ENCODE measurements around the gene CXCL1.

The CXCL1 gene

DNA sequence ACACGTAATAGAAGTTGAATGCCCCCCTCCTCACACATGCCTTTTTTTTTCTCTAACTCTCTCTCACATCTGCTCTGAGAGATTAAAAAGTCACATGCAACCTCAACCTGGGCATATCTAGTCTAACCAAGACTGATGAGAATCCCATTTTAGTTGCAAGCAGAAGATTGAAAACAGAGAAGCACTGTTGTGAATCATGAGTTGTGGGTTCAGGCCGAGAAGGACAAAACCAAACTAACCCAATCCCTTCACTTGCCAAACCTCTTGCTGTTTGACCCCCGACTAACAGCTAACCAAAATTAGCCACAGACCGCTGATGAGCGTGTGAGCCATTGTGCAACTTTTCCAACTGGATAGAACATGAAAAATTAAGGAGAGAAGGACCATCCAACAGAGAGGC, 31.8 kb downstream of the CXCL1 start:
- DNase-seq (ENCODE audit: insufficient read length, low spot score) (no peak), FAIRE-seq (no peak)
- TF ChIP-seq, protein P1, sequence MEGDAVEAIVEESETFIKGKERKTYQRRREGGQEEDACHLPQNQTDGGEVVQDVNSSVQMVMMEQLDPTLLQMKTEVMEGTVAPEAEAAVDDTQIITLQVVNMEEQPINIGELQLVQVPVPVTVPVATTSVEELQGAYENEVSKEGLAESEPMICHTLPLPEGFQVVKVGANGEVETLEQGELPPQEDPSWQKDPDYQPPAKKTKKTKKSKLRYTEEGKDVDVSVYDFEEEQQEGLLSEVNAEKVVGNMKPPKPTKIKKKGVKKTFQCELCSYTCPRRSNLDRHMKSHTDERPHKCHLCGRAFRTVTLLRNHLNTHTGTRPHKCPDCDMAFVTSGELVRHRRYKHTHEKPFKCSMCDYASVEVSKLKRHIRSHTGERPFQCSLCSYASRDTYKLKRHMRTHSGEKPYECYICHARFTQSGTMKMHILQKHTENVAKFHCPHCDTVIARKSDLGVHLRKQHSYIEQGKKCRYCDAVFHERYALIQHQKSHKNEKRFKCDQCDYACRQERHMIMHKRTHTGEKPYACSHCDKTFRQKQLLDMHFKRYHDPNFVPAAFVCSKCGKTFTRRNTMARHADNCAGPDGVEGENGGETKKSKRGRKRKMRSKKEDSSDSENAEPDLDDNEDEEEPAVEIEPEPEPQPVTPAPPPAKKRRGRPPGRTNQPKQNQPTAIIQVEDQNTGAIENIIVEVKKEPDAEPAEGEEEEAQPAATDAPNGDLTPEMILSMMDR (IDR thresholded peaks at IDR 0.05; ENCODE audit: insufficient read depth, missing control alignments): no peak

DNA sequence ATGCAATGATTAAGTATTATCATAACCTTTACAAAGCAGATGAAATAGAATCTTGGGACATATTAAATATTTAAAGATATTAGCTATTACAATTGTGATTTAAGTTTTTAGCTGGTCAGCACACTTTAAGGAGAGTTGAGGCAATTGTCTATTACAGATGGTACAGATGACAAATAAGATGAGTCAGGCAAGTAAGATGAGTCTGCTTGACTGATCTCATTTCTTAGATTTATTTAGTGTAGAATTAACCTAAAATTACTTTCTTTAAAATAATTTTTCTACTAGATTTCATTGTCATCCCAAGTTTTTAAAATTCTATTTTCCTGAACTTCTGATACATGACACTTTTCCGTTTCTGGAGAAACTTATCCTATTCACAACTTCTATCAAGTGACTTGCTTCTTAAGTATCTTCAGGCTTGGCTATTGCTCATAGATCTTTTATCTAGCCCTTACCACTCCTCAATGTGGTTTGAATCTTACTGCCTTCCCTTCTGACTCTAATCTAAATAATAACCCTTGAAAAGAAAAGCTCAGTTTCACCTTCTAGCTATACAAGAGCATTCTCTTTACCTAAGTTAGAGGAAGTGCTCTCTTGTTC, 32.9 kb downstream of the CXCL1 start:
- FAIRE-seq (no peak), DNase-seq (ENCODE audit: insufficient read length, low spot score) (no peak)
- TF ChIP-seq, protein P1 (IDR thresholded peaks at IDR 0.05; ENCODE audit: insufficient read depth, missing control alignments): no peak

DNA sequence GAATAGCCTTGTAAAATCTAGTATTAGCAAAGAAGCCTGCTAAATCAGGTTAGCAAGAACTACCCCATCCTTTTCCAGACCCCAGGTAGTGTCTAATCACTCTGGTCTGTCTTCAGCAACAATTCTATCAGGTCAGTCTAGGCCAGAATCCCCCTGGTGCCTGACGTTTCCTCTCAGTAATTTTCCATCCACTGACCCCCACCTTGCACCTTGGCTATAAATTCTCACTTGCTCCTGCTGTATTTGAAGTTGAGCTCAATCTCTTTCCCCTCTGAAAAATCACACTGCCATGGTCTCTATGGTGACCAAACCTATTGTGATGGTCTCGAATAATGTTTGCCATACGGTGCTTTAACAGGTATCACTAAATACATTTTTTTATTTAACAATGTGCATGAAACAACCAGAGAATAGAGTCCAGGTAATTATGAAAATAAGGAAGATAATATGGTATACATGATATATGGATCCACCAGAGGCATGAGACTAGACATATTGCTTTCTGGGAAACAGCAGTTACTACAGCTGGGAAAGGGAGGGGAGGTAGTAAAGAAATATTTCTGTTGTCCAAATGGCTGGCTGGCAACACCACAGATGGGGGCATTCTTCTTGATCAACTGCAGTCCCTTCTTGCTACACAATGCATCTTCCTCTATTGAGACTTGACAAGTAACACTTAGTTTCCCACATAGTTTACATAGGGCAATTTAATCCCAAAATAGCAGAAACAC, 33.8 kb downstream of the CXCL1 start:
- DNase-seq (ENCODE audit: insufficient read length, low spot score) (no peak), FAIRE-seq (no peak)
- TF ChIP-seq, protein P1 (IDR thresholded peaks at IDR 0.05; ENCODE audit: insufficient read depth, missing control alignments): no peak

DNA sequence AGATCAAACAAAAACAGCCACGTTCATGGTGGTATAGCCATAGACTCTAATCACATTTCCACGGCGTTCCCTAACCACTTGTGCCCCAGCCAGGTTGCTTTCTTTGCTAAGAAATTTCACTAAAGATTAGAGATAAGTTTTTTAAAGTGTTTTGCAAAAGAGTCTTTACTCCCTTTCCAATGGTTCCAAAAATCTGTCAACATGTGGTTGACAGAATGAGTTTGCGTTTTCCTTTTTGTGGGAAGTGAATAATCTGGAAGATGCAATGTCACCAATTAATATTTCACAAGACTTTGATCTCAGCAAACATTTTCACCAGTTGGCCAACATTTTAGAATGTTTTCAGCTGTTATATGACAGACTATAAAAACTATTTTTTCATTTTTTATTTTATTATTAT, 35.3 kb downstream of the CXCL1 start:
- no peak for FAIRE-seq
- no peak for DNase-seq (ENCODE audit: insufficient read length, low spot score)
- TF ChIP-seq, protein P1 (IDR thresholded peaks at IDR 0.05; ENCODE audit: insufficient read depth, missing control alignments): no peak

DNA sequence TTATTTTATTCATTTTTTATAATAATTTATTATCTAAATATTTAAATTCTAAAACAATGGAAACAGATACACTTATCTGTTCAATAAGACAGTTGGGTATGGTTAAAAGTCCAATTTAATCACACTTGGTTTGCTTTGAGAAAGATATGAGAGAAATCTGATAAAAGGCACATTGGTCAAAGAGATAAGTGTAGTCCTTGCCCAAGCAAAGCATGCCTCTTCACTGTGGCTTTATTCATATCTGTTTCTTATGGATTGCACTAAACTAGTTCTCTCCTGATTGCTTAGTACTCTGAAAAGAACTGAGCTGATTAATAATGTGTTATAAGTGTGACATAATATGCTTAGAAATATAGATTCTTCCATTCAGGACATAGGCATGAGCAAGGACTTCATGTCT, 39.8 kb downstream of the CXCL1 start:
- DNase-seq (ENCODE audit: insufficient read length, low spot score) (no peak), FAIRE-seq (no peak)
- TF ChIP-seq, protein P1 (IDR thresholded peaks at IDR 0.05; ENCODE audit: insufficient read depth, missing control alignments): no peak

DNA sequence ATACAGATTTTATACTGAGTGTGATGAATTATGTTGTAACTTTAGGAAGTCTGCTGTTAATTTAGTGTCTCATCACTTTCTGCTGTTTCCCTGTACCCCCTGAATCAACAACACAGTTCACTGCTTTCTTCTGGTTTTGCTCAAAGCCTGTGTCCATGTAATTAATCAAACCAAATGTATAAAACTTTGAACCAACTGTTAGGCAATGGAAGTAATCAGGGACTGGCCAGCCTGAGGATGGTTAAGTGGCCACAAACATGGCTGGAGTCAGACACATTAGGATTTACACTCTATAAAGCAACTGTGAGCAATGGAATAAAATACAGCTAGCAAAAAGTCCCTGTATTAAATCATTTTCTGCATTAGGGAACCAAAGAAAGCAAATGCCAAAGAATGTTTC, 42.6 kb downstream of the CXCL1 start:
- TF ChIP-seq, protein P1 (IDR thresholded peaks at IDR 0.05; ENCODE audit: insufficient read depth, missing control alignments): no peak
- FAIRE-seq: no peak
- no peak for DNase-seq (ENCODE audit: insufficient read length, low spot score)

DNA sequence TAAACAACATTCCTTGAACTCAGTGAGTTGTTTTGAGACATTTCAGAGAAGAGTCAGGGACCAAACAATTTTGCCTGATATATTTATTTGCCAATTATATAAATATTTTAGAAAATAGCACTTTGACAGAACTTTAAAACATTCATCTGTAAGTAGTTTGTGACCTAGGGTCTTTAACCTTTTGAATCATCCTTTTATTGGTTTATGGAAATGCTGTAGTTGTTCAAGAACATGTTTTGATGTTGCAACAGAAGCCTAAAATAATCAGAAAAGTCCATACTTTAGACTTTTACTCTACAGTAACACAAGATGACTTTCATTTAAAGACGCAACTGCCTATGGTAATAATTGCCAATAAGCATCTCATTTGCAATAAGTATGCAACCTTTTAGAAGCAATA, 43.0 kb downstream of the CXCL1 start:
- TF ChIP-seq, protein P1 (IDR thresholded peaks at IDR 0.05; ENCODE audit: insufficient read depth, missing control alignments): no peak
- FAIRE-seq: no peak
- DNase-seq (ENCODE audit: insufficient read length, low spot score): no peak

All from D721Med (cell line).